Transverse colon (tissue), 3 donors: ENCODE data around the gene CELA2B.

Source experiments
- CTCF ChIP-seq, 5 experiments: fragments of 200-600 bp in 3 of 5; fragments of 450-650 bp in 2 of 5; sonication (generic) in 3 of 5; IDR thresholded peaks; 1 replicate in 2 of 5; 2 replicates in 3 of 5; pipeline ENCODE4 v1.5.1; 2016 to 2017; ENCODE audit warnings: antibody characterized with exemption in 5 of 5, inconsistent platforms in 3 of 5, mild to moderate bottlenecking in 2 of 5, moderate library complexity in 1 of 5
- EP300 ChIP-seq: sonication (generic); formaldehyde crosslinking; IDR thresholded peaks from one replicate; pipeline ENCODE4 v1.6.1; 2017; ENCODE audit warnings: antibody characterized with exemption, low read depth
- POLR2A ChIP-seq: fragments of 450-650 bp; IDR thresholded peaks from one replicate; pipeline ENCODE4 v1.6.1; 2016; ENCODE audit warnings: antibody characterized with exemption, mild to moderate bottlenecking, moderate library complexity

GRCh38 chr1:15431571-15431948 is 44.3 kb upstream of the CELA2B start:
- no peak for TF ChIP-seq CTCF (IDR thresholded peaks at IDR 0.05)
- no peak for TF ChIP-seq EP300
- no peak for TF ChIP-seq POLR2A
